ENCODE data around the gene CTTN. TPM values are rescaled to one million over a fixed set of nuclear protein-coding genes. Genes with fewer than 3 reads are reported as not detected.

CTTN gene
- total RNA-seq, 1 experiment from 2014 or later: 503 TPM

DNA sequence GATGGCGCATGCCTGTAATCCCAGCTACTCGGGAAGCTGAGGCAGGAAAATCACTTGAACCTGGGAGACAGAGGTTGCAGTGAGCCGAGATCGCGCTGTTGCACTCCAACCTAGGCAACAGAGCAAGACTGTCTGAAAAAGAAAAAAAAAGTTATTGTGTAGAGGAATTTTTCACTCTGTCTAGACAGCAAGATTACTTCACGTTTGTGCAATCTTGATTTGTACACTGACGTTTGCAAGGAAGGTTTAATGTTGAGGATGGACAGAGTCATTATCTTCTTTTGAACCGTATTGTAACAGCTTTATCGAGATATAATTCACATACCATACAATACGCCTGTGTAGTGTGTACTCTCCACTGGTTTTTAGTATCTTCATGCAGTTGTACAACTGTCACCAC is 3.7 kb downstream of the CTTN start:
- no peaks in the 10 kb centered on the region for H3K9me3 ChIP-seq (ENCODE audit: control insufficient read depth, insufficient read depth, low read depth, low read length)
- no peaks in the 10 kb centered on the region for H3K27me3 ChIP-seq (ENCODE audit: control insufficient read depth, insufficient read depth, low read length)
- TF ChIP-seq POLR2AphosphoS5 (IDR thresholded peaks at IDR 0.05; ENCODE audit: low read depth, low read length) (0 out of 2 replicates have a peak, but pooled peaks have one; percentile 6), REST (IDR thresholded peaks at IDR 0.05; ENCODE audit: insufficient read depth in 1 of 2, low read depth in 2 of 2, low read length in 1 of 2) (no peak)
- in situ Hi-C loops (cut with HindIII; ENCODE audit: low pct_unique_long_range_greater_than_20kb, low sequenced_read_pairs): no loop called here
- ChIA-PET CTCF (no interaction called here), POLR2A (no interaction called here)
- no peak overlapping the region for H3K4me3 ChIP-seq (ENCODE audit: low read depth in 2 of 2, low read length in 2 of 2)
- H3K27ac ChIP-seq (ENCODE audit: low read length): no peak overlapping the region
- DNase-seq (ENCODE audit: low read depth, low spot score) (no peak), ATAC-seq (no peak)
- BruUV-seq (replicated peaks): TSS peak; percentile 40
- intact Hi-C loops (cut with micrococcal nuclease; ENCODE audit: unreplicated experiment): no loop called here
- H3K4me1 ChIP-seq (ENCODE audit: control insufficient read depth, insufficient read depth, low read length): peaks cover 19% of the 10 kb centered on the region
- peaks cover 14% of the 10 kb centered on the region for H3K36me3 ChIP-seq (ENCODE audit: control insufficient read depth, insufficient read depth, low read length)

DNA sequence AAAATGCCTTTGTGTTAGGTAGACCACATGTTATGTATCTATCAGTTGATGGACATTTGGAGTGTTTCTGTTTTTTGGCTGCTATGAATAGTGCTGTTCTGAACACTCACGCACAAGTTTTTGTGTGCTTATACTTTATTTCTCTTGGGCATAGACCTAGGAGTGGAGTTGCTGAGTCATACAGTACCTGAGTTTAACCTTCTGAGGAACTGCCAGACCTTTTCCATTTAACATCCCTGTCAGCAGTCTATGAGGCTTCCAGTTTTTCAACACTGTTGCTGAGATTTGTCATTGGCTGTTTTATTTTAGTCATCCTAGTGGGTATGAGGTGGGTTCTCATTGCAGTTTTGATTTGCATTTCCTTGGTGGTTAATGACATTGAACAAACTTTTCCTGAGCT is 4.4 kb downstream of the CTTN start:
- no peaks in the 10 kb centered on the region for H3K27me3 ChIP-seq (ENCODE audit: control insufficient read depth, insufficient read depth, low read length)
- intact Hi-C loops (cut with micrococcal nuclease; ENCODE audit: unreplicated experiment) (no loop called here), in situ Hi-C loops (cut with HindIII; ENCODE audit: low pct_unique_long_range_greater_than_20kb, low sequenced_read_pairs) (no loop called here)
- ChIA-PET CTCF (no interaction called here), POLR2A (no interaction called here)
- H3K4me1 ChIP-seq (ENCODE audit: control insufficient read depth, insufficient read depth, low read length): peaks cover 17% of the 10 kb centered on the region
- no peak for DNase-seq (ENCODE audit: low read depth, low spot score)
- TF ChIP-seq SIN3A (IDR thresholded peaks at IDR 0.05; ENCODE audit: borderline replicate concordance, insufficient read depth, low read depth, low read length) (no peak), REST (IDR thresholded peaks at IDR 0.05; ENCODE audit: insufficient read depth in 1 of 2, low read depth in 2 of 2, low read length in 1 of 2) (no peak), POLR2AphosphoS5 (IDR thresholded peaks at IDR 0.05; ENCODE audit: low read depth, low read length) (no peak), TCF7L2 (IDR thresholded peaks at IDR 0.05; ENCODE audit: low read depth, low read length) (no peak), CTCF (IDR thresholded peaks at IDR 0.05) (no peak)
- BruUV-seq (replicated peaks): no TSS peak
- no peak for ATAC-seq
- H3K4me3 ChIP-seq (ENCODE audit: low read depth in 2 of 2, low read length in 2 of 2): no peak overlapping the region
- H3K27ac ChIP-seq (ENCODE audit: low read length): no peak overlapping the region
- no peaks in the 10 kb centered on the region for H3K9me3 ChIP-seq (ENCODE audit: control insufficient read depth, insufficient read depth, low read depth, low read length)
- H3K36me3 ChIP-seq (ENCODE audit: control insufficient read depth, insufficient read depth, low read length): peaks cover 19% of the 10 kb centered on the region

Data from Panc1 (cell line).